Astrocyte (in vitro differentiated cells and primary cell): ENCODE data around the gene GDF7. TPM values are rescaled to one million over a fixed set of nuclear protein-coding genes. Genes with fewer than 3 reads are reported as not detected.

Experiments
- DNase-seq: peaks from one replicate; pipeline ENCODE4 v3.0.0-alpha.2; 2010; ENCODE audit warnings: low read depth
- FAIRE-seq: peaks from 2 replicates; lab custom pipeline; 2011; peaks lifted over from hg19 to GRCh38; lab: Jason Lieb, UNC
- H2AFZ ChIP-seq: 2 replicates; pipeline ENCODE4 v1.6.0; 2012; ENCODE audit warnings: low read depth, low read length, inconsistent platforms
- H3K27ac ChIP-seq: 2 replicates; pipeline ENCODE4 v1.5.1; 2011; ENCODE audit warnings: low read depth, low read length, inconsistent platforms
- H3K27me3 ChIP-seq: 2 replicates; pipeline ENCODE4 v1.6.0; 2011; ENCODE audit warnings: low read length, inconsistent platforms; ENCODE audit not compliant: insufficient read depth
- H3K36me3 ChIP-seq: 2 replicates; pipeline ENCODE4 v1.5.1; 2011; ENCODE audit warnings: low read length, inconsistent platforms; ENCODE audit not compliant: insufficient read depth
- H3K4me1 ChIP-seq: 2 replicates; pipeline ENCODE4 v1.5.1; 2011; ENCODE audit warnings: low read length, inconsistent platforms; ENCODE audit not compliant: insufficient read depth
- H3K4me2 ChIP-seq: 2 replicates; pipeline ENCODE4 v1.6.0; 2012; ENCODE audit warnings: low read length, inconsistent platforms
- H3K4me3 ChIP-seq: 2 replicates; pipeline ENCODE4 v1.5.1; 2011; ENCODE audit warnings: low read depth, mild to moderate bottlenecking, low read length, inconsistent platforms; ENCODE audit not compliant: insufficient read depth
- H3K79me2 ChIP-seq: 2 replicates; pipeline ENCODE4 v1.6.0; 2012; ENCODE audit warnings: mild to moderate bottlenecking, low read length, inconsistent platforms; ENCODE audit not compliant: insufficient read depth
- H3K9ac ChIP-seq: 2 replicates; pipeline ENCODE4 v1.6.0; 2012; ENCODE audit warnings: mild to moderate bottlenecking, low read length, inconsistent platforms
- H3K9me3 ChIP-seq: 2 replicates; pipeline ENCODE4 v1.5.1; 2012; ENCODE audit warnings: low read depth, mild to moderate bottlenecking, low read length, inconsistent platforms; ENCODE audit not compliant: insufficient read depth
- H4K20me1 ChIP-seq: 2 replicates; pipeline ENCODE4 v1.6.0; 2012; ENCODE audit warnings: low read length, inconsistent platforms; ENCODE audit not compliant: insufficient read depth
- H3K27ac Mint-ChIP-seq: one replicate; pipeline ENCODE4 v1.8.0; 2021; ENCODE audit warnings: mild to moderate bottlenecking, mixed read lengths; ENCODE audit not compliant: unreplicated experiment
- H3K27me3 Mint-ChIP-seq: one replicate; pipeline ENCODE4 v1.8.0; 2021; ENCODE audit warnings: low read depth, mixed read lengths; ENCODE audit not compliant: unreplicated experiment
- H3K36me3 Mint-ChIP-seq: one replicate; pipeline ENCODE4 v1.8.0; 2021; ENCODE audit warnings: low read depth, mixed read lengths; ENCODE audit not compliant: unreplicated experiment
- H3K4me1 Mint-ChIP-seq: one replicate; pipeline ENCODE4 v1.8.0; 2021; ENCODE audit warnings: low read depth, mixed read lengths; ENCODE audit not compliant: unreplicated experiment
- H3K4me3 Mint-ChIP-seq: one replicate; pipeline ENCODE4 v1.8.0; 2021; ENCODE audit warnings: mild to moderate bottlenecking, moderate library complexity, mixed read lengths; ENCODE audit not compliant: unreplicated experiment
- H3K9me3 Mint-ChIP-seq: one replicate; pipeline ENCODE4 v1.8.0; 2021; ENCODE audit warnings: mild to moderate bottlenecking, mixed read lengths; ENCODE audit not compliant: unreplicated experiment
- EZH2 ChIP-seq: IDR thresholded peaks from 2 replicates; pipeline ENCODE4 v1.6.1; 2012; ENCODE audit warnings: mild to moderate bottlenecking, low read length, inconsistent platforms; ENCODE audit not compliant: insufficient read depth
- total RNA-seq: library from RNA; stranded (reverse); gene quantifications from 2 replicates; pipeline ENCODE4 v1.2.1, GENCODE V29; 2021
- TF ChIP-seq, protein P1 (sequence below): IDR thresholded peaks from 2 replicates; pipeline ENCODE4 v1.5.1; 2011; ENCODE audit warnings: low read depth, mild to moderate bottlenecking, inconsistent platforms, low read length, moderate library complexity; ENCODE audit not compliant: insufficient read depth

GDF7 gene
- total RNA-seq, 1 donor from 2014 or later, result 1.9 TPM

DNA sequence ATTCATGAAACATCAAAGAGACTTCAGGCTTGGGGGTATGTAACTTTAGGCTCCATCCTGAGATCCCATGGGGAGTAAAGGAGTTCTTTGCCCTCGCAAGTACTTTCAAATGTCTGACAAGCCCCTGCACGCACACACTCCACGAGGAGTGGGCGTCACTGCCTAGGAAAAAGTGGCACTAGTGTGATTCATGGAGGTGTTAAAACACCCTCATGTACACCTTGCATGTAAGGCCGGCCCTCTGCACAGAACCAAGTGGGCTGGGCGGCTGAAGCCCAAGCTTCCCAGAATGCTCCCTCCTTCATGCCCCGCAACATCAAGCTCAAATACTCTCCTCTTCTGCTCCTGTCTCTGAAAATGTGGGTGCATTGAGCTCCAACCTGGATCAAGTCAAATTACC lies 23.9 kb upstream of the GDF7 start:
- H3K36me3 Mint-ChIP-seq, result peaks cover 4% of the 10 kb centered on the region

DNA sequence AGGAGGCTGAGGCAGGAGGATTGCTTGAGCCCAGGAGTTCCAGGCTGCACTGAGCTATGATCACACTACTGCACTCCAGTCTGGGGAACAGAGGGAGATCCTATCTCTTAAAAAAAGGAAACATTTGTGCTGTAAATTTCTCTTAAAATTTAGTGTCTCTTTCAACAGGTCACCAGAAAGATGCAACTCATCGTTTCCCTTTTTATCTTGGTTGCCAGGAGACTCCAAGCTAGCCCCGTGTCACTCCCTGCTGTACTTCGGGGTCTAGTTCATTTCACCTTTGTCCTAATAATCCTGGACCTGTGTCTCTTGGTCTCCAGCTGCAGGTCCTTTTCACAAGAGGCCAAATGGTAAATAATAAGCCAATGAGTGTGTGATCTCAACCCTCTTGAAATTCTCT lies 23.1 kb upstream of the GDF7 start:
- Histone ChIP-seq H3K9me3 (no peaks in the 10 kb centered on the region), H3K4me3 (no peak overlapping the region), H3K9ac (no peak overlapping the region), H3K4me1 (peaks cover 17% of the 10 kb centered on the region), H3K4me2 (no peak overlapping the region), H3K79me2 (peaks cover 6% of the 10 kb centered on the region), H4K20me1 (peaks cover 15% of the 10 kb centered on the region), H3K27ac (no peak overlapping the region), H3K36me3 (no peaks in the 10 kb centered on the region), H2AFZ (no peak overlapping the region), H3K27me3 (no peaks in the 10 kb centered on the region)
- FAIRE-seq (no peak), DNase-seq (no peak)
- H3K36me3 Mint-ChIP-seq, result peaks cover 4% of the 10 kb centered on the region
- H3K4me1 Mint-ChIP-seq, result peaks cover 17% of the 10 kb centered on the region
- no peak overlapping the region for H3K27ac Mint-ChIP-seq
- H3K27me3 Mint-ChIP-seq, result no peaks in the 10 kb centered on the region
- TF ChIP-seq, protein P1, sequence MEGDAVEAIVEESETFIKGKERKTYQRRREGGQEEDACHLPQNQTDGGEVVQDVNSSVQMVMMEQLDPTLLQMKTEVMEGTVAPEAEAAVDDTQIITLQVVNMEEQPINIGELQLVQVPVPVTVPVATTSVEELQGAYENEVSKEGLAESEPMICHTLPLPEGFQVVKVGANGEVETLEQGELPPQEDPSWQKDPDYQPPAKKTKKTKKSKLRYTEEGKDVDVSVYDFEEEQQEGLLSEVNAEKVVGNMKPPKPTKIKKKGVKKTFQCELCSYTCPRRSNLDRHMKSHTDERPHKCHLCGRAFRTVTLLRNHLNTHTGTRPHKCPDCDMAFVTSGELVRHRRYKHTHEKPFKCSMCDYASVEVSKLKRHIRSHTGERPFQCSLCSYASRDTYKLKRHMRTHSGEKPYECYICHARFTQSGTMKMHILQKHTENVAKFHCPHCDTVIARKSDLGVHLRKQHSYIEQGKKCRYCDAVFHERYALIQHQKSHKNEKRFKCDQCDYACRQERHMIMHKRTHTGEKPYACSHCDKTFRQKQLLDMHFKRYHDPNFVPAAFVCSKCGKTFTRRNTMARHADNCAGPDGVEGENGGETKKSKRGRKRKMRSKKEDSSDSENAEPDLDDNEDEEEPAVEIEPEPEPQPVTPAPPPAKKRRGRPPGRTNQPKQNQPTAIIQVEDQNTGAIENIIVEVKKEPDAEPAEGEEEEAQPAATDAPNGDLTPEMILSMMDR, result no peak
- TF ChIP-seq EZH2, result no peak
- H3K4me3 Mint-ChIP-seq, result no peak overlapping the region
- no peaks in the 10 kb centered on the region for H3K9me3 Mint-ChIP-seq

More for the DNA sequence above, 23.9 kb upstream of the GDF7 start:
- no peak overlapping the region for H3K27ac ChIP-seq
- no peak overlapping the region for H2AFZ ChIP-seq
- H3K4me3 ChIP-seq, result no peak overlapping the region
- H3K36me3 ChIP-seq, result no peaks in the 10 kb centered on the region
- TF ChIP-seq, protein P1, result no peak
- TF ChIP-seq EZH2, result no peak
- H3K9me3 Mint-ChIP-seq, result no peaks in the 10 kb centered on the region
- H3K79me2 ChIP-seq, result no peaks in the 10 kb centered on the region
- no peak overlapping the region for H3K27ac Mint-ChIP-seq
- no peak overlapping the region for H3K9ac ChIP-seq
- DNase-seq (no peak), FAIRE-seq (no peak)
- no peaks in the 10 kb centered on the region for H3K27me3 Mint-ChIP-seq
- no peaks in the 10 kb centered on the region for H3K27me3 ChIP-seq
- H3K4me1 ChIP-seq, result peaks cover 17% of the 10 kb centered on the region
- peaks cover 15% of the 10 kb centered on the region for H4K20me1 ChIP-seq
- no peak overlapping the region for H3K4me3 Mint-ChIP-seq
- H3K4me1 Mint-ChIP-seq, result peaks cover 14% of the 10 kb centered on the region
- H3K4me2 ChIP-seq, result no peak overlapping the region
- no peaks in the 10 kb centered on the region for H3K9me3 ChIP-seq

- Histone ChIP-seq H2AFZ (no peak overlapping the region), H3K36me3 (no peaks in the 10 kb centered on the region), H3K4me3 (no peak overlapping the region), H3K27me3 (no peaks in the 10 kb centered on the region), H3K9ac (no peak overlapping the region), H3K79me2 (peaks cover 16% of the 10 kb centered on the region), H3K27ac (no peak overlapping the region), H3K9me3 (no peaks in the 10 kb centered on the region), H3K4me2 (no peak overlapping the region), H4K20me1 (peaks cover 14% of the 10 kb centered on the region), H3K4me1 (peaks cover 21% of the 10 kb centered on the region)
- DNase-seq (no peak), FAIRE-seq (no peak)
- Mint-ChIP-seq H3K27ac (no peak overlapping the region), H3K36me3 (peaks cover 7% of the 10 kb centered on the region), H3K27me3 (no peaks in the 10 kb centered on the region), H3K4me1 (peaks cover 25% of the 10 kb centered on the region), H3K9me3 (no peaks in the 10 kb centered on the region), H3K4me3 (no peak overlapping the region)
- TF ChIP-seq EZH2, result no peak
- TF ChIP-seq, protein P1, result no peak
Measured at GRCh38 chr2:20645301-20645701, 21.6 kb upstream of the GDF7 start.
